Activated T-helper 1 cell treated with anti-CD3 and anti-CD28 coated beads, Interleukin-12 subunit alpha, Interleukin-12 subunit beta, Interleukin-2, Interleukin-4 antibody, amounts not matched to agents 30 ng/mL and 10 ng/mL and 1 ng/mL, durations not matched to agents 14 hours and 24 hours and 36 hours (primary cell): Measurements from ENCODE around the gene TSSK3. TPM values are rescaled to one million over a fixed set of nuclear protein-coding genes. Genes with fewer than 3 reads are reported as not detected.

ENCODE experiments used
- DNase-seq: peaks from one replicate; pipeline ENCODE4 v3.0.0; 2021; ENCODE audit warnings: low spot score
- H3K27ac Mint-ChIP-seq: one replicate; pipeline ENCODE4 v1.8.0; 2021; ENCODE audit warnings: mild to moderate bottlenecking, mixed read lengths
- H3K27me3 Mint-ChIP-seq: one replicate; pipeline ENCODE4 v1.8.0; 2022; ENCODE audit warnings: mild to moderate bottlenecking, moderate library complexity, mixed read lengths; ENCODE audit not compliant: insufficient read depth
- H3K36me3 Mint-ChIP-seq: one replicate; pipeline ENCODE4 v1.8.0; 2021; ENCODE audit warnings: low read depth, mixed read lengths
- H3K4me1 Mint-ChIP-seq: one replicate; pipeline ENCODE4 v1.8.0; 2021; ENCODE audit warnings: low read depth, mixed read lengths
- H3K4me3 Mint-ChIP-seq: one replicate; pipeline ENCODE4 v1.8.0; 2021; ENCODE audit warnings: mild to moderate bottlenecking, moderate library complexity, mixed read lengths
- H3K9me3 Mint-ChIP-seq: one replicate; pipeline ENCODE4 v1.8.0; 2021; ENCODE audit warnings: mixed read lengths
- intact Hi-C: fragments of 100-400 bp; cut with micrococcal nuclease; formaldehyde crosslinking; loops from one replicate; pipeline ENCODE4 v1.15.1; 2024
- total RNA-seq: library from RNA; stranded (reverse); gene quantifications from 2 replicates; pipeline ENCODE4 v1.2.3, GENCODE V29; 2022

TSSK3 gene, protein sequence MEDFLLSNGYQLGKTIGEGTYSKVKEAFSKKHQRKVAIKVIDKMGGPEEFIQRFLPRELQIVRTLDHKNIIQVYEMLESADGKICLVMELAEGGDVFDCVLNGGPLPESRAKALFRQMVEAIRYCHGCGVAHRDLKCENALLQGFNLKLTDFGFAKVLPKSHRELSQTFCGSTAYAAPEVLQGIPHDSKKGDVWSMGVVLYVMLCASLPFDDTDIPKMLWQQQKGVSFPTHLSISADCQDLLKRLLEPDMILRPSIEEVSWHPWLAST
- 0.51 and 1.3 TPM in 2 replicates for total RNA-seq

DNA sequence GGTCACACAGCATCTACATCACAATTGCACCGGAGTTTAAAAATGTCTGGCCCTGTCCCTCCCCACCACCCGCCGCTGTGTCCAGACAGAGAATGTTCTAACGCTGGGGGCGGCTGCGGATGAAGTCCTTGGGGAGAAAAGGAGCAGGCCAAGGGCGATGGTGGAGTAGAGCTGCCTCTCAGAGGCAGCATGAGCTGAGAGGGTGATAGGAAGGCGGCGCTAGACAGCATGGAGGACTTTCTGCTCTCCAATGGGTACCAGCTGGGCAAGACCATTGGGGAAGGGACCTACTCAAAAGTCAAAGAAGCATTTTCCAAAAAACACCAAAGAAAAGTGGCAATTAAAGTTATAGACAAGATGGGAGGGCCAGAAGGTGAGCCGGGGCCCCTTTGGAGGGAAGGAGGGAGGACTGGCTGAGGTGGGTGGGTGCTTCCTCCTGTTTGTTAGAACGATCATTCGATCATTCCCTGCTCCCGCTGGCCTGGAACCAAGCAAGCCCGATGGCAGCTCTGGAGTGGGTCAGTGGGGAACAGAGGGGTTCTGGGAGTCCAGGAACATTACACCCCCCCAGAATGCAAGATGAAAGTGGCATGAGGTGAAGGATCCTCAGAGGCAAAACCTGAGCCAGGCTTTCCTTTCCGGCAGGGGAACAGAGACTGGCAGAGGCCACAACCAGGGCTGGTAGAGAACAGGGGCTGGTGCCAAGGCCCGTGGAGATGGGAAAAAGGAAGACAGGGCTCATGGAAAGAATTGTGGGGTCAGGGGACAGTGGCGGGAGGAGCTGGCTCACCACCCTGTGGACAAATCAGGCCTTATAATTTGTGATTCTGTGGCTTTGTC, at the start of gene TSSK3, which contains the start of gene FAM229A:
Gene TSSK3, plus strand, starts transcription at position 66 of the 840 bp plus-strand sequence. Its CDS starts 163 bp downstream, at position 229.
Gene FAM229A, minus strand, starts transcription at position 12 of the 840 bp plus-strand sequence. CDS start 394 bp downstream, outside the sequence.
- peaks cover 6% of the 10 kb centered on the region for H3K27me3 Mint-ChIP-seq
- H3K9me3 Mint-ChIP-seq: no peaks in the 10 kb centered on the region
- intact Hi-C loops: no loop called here
- no peak for DNase-seq
- H3K36me3 Mint-ChIP-seq: peaks cover 24% of the 10 kb centered on the region
- H3K27ac Mint-ChIP-seq: no peak within 1 kb of the TSS
- H3K4me1 Mint-ChIP-seq: peaks cover 17% of the 10 kb centered on the region
- no peak within 1 kb of the TSS for H3K4me3 Mint-ChIP-seq

DNA sequence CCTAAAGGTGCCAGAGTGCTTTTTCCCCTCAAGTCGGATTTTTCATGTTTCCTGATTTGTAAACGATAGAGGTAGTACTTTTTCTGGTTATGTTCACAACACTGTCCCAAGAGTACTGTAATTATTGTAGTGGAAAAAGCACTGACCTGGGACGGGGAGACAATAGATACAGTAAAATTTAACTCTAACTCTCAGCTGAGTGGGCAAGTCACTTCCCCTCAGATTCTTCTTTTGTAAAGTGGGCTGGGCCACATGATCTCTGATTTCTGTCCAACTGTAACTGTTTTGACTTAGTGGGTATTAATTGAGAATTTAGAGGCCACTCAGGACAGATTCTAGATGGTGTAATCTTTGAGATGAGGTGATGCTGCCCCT, 45.4 kb upstream of the TSSK3 start:
- Mint-ChIP-seq H3K4me1 (peaks cover 32% of the 10 kb centered on the region), H3K27me3 (no peaks in the 10 kb centered on the region), H3K9me3 (no peaks in the 10 kb centered on the region), H3K4me3 (no peak overlapping the region), H3K36me3 (peaks cover 16% of the 10 kb centered on the region), H3K27ac (no peak overlapping the region)
- no peak for DNase-seq
- intact Hi-C loops: no loop called here

DNA sequence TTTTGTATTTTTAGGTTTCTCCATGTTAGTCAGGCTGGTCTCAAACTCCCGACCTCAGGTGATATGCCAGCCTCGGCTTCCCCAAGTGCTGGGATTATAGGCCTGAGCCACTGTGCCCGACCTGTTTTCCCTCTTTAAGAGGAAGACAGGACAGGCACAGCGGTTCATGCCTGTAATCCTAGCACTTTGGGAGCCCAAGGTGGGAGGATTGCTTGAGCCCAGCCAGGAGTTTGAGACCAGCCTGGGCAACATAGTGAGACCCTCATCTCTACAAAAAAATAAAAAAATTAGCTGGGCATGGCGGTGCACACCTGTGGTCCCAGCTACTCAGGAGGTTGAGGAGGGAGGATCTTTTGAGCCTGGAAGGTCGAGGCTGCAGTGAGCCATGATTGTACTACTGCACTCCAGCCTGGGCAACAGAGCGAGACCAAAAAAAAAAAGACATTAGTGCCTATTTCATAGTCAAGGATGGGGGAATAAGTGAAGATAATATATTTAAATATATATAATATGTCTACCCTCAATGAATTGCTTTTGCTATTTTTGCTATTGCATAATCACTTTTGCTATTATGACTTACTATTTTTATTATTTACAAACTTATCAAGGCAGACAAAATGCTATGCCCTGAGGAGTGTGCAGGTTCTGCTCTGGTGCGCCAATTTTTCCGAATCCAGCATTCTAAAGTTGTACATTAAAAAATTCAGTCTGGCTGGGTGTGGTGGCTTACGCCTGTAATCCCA, 44.0 kb upstream of the TSSK3 start:
- Mint-ChIP-seq H3K4me1 (peaks cover 42% of the 10 kb centered on the region), H3K36me3 (peaks cover 16% of the 10 kb centered on the region), H3K9me3 (no peaks in the 10 kb centered on the region), H3K27ac (no peak overlapping the region), H3K27me3 (no peaks in the 10 kb centered on the region), H3K4me3 (no peak overlapping the region)
- no peak for DNase-seq
- intact Hi-C loops: no loop called here

DNA sequence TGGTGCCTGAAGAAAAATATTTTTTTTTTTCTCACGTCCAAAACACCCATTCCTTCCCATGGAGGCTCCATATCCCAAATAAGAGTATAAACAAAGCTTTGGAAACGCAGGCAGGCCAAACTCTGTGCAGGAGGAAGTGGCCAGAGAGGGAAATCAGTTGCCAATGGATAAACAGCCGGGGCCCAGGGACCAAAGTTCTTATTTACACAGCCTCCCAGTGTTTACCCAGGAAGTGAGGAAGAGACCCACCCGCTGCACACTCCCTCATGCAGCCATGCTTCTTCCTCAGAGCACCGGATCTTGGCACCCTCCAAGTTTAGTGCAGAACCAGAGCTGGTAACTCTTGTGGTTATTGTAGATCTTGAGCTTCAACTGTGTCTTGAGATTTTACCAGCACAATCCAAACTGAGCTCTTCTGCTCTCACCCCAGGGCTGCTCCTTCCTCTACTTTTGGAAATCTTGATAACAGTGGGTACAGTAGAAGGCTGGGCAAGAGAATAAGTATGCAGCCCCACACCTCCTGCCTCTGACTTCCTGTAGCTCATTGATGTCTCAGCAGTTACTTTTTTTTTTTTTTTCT, 40.5 kb upstream of the TSSK3 start:
- H3K27me3 Mint-ChIP-seq: no peaks in the 10 kb centered on the region
- H3K36me3 Mint-ChIP-seq: peaks cover 23% of the 10 kb centered on the region
- H3K4me3 Mint-ChIP-seq: peak overlapping the region; percentile 53
- peaks cover 49% of the 10 kb centered on the region for H3K4me1 Mint-ChIP-seq
- H3K27ac Mint-ChIP-seq: peak overlapping the region; percentile 83
- DNase-seq: no peak
- intact Hi-C loops: loop anchor here (2.0 to 5.0 kb wide), 4 partner anchors 13 to 69 kb away; partner anchors contain the start of gene HDAC1
- no peaks in the 10 kb centered on the region for H3K9me3 Mint-ChIP-seq

DNA sequence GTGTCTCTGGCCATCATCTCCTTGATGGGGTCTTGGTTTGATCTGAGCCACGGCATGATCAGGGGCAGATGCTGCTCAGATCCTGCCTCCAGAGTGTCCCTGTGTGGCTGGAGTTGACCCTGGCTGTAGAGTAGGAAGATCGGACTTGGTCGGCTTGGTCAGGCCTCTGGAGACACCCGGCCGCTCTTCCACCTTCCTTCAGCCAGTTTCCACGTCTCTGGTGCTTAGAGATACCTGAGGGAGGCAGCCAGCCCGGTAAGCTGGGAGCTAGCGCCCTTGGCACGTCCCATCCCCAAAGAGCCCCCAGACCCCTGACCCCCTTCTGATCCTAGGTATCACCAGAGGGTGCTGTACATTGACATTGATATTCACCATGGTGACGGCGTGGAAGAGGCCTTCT, 35.1 kb upstream of the TSSK3 start:
- DNase-seq: no peak
- Mint-ChIP-seq H3K36me3 (peaks cover 54% of the 10 kb centered on the region), H3K4me3 (no peak overlapping the region), H3K9me3 (no peaks in the 10 kb centered on the region), H3K4me1 (peaks cover 32% of the 10 kb centered on the region), H3K27me3 (no peaks in the 10 kb centered on the region), H3K27ac (no peak overlapping the region)
- intact Hi-C loops: no loop called here

DNA sequence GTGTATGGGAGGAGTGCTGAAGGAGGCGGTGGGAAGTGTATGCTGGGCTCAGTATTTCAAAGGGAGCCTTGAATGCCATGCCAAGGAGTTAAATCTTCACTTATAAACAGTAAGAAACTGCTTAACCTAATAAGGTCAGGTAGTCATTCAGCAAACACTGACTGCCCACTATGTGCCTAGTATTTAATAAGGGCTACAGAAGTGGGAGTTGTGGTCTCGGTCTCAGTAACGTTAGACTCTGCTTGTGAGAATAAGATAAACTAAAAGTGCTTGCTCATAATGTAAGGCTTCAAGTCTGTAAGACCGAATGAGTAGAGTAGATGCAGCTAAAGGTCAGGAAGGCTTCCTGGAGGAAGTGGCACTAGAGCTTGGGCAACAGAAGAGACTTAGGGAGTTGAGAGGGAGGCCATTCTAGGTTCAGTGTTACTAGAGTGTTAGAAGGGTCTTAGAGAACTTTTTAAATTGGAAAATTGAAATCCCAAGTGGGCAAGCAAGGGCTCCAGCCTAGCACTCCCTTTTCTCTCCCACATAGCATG, 32.3 kb upstream of the TSSK3 start:
- H3K4me3 Mint-ChIP-seq: no peak overlapping the region
- intact Hi-C loops: loop anchor here (10.0 kb wide), 1 partner anchor 395 kb away; the partner anchor contains the start of gene PTP4A2
- H3K9me3 Mint-ChIP-seq: no peaks in the 10 kb centered on the region
- H3K27me3 Mint-ChIP-seq: no peaks in the 10 kb centered on the region
- peaks cover 54% of the 10 kb centered on the region for H3K36me3 Mint-ChIP-seq
- H3K27ac Mint-ChIP-seq: no peak overlapping the region
- no peak for DNase-seq
- H3K4me1 Mint-ChIP-seq: peaks cover 28% of the 10 kb centered on the region

DNA sequence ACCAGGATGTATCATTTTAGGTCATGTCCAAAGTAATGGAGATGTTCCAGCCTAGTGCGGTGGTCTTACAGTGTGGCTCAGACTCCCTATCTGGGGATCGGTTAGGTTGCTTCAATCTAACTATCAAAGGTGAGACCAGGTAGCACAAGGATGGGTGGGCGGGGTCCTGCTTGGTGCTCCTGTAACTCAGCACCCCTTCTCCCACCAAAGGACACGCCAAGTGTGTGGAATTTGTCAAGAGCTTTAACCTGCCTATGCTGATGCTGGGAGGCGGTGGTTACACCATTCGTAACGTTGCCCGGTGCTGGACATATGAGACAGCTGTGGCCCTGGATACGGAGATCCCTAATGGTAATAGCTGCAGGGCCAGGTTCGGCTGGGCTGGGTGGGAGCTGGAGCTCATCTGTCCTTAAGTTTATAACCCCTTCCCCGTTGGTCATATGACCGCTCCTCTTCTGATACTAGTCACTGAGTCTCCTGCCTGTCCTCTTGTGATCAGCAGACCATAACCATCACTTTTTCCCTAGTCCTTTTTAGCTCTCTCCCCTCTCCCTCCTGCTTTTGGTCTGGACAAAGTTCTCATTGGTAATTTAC, 31.7 kb upstream of the TSSK3 start:
- Mint-ChIP-seq H3K9me3 (no peaks in the 10 kb centered on the region), H3K27me3 (no peaks in the 10 kb centered on the region), H3K4me3 (no peak overlapping the region), H3K27ac (no peak overlapping the region), H3K36me3 (peaks cover 47% of the 10 kb centered on the region), H3K4me1 (peaks cover 23% of the 10 kb centered on the region)
- DNase-seq: no peak
- intact Hi-C loops: loop anchor here (10.0 kb wide), 1 partner anchor 396 kb away; the partner anchor contains the start of gene PTP4A2

DNA sequence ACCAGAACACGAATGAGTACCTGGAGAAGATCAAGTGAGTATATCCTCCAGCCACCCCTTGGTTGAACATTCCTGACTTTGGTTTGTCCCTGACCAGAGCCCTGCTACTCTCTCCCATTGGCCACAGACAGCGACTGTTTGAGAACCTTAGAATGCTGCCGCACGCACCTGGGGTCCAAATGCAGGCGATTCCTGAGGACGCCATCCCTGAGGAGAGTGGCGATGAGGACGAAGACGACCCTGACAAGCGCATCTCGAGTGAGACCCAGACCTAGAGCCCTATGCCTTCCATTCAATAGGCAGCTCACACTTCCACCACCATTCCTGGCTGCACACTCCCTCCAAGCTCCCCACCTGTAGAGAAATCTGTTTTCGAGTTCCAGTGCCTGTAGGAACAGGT, 30.8 kb upstream of the TSSK3 start:
- H3K4me3 Mint-ChIP-seq: peak overlapping the region; percentile 7
- H3K27me3 Mint-ChIP-seq: no peaks in the 10 kb centered on the region
- peaks cover 23% of the 10 kb centered on the region for H3K4me1 Mint-ChIP-seq
- intact Hi-C loops: loop anchor here (10.0 kb wide), 1 partner anchor 397 kb away; the partner anchor contains the start of gene PTP4A2
- no peaks in the 10 kb centered on the region for H3K9me3 Mint-ChIP-seq
- peaks cover 45% of the 10 kb centered on the region for H3K36me3 Mint-ChIP-seq
- DNase-seq: no peak
- no peak overlapping the region for H3K27ac Mint-ChIP-seq

DNA sequence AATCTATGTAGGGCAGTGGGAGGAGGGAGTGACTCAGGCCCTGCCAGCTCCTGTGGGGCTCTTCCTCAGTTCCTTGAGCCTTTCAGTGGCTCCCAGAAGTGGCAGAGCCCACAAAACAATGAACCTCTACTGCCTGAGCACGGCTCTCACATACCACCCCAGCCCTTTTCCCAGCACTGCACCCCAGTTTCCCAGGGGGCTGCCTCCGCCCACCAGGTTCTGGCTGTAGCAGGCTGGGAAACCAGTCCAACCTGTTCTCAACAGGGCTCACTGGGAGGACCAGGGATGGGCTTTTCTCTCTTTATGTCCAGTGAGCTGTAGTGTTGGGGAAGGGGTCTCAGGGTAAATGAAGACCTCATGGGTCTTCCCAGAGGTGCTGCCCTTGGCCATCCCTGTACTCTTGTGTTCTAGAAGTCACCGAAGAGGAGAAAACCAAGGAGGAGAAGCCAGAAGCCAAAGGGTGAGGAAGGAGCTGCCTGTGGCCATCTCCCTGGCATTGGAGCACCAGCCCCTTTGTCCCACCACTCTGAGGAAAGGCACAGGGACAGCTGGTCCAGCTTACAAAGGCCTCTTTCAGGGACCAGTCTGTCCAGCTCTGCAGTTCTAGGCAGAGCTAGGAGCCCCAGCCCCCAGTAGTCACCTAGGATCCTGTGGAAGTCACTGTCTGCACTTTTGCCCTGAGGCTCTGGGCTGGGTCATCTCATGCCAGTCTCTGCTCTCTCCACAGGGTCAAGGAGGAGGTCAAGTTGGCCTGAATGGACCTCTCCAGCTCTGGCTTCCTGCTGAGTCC, 29.9 kb upstream of the TSSK3 start:
- peaks cover 41% of the 10 kb centered on the region for H3K36me3 Mint-ChIP-seq

DNA sequence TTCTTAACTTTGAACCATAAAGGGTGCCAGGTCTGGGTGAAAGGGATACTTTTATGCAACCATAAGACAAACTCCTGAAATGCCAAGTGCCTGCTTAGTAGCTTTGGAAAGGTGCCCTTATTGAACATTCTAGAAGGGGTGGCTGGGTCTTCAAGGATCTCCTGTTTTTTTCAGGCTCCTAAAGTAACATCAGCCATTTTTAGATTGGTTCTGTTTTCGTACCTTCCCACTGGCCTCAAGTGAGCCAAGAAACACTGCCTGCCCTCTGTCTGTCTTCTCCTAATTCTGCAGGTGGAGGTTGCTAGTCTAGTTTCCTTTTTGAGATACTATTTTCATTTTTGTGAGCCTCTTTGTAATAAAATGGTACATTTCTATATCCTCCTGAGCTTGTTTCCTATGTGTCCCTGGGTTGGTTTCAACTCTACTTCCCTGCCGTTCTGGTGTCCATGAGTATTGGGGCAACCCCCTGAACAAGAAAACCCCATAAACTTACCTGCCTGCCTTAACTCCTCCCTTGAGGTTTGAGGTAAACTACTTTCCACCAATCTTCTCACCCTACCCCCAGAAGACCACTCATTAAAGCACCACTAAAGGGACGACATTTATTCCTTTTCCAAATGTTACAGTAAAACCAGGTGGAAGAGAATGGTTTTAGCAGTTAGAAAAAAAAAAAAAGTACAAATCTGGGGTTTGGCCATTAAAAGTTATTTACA, 28.9 kb upstream of the TSSK3 start:
- H3K27me3 Mint-ChIP-seq: no peaks in the 10 kb centered on the region
- H3K4me3 Mint-ChIP-seq: peak overlapping the region; percentile 88
- H3K9me3 Mint-ChIP-seq: no peaks in the 10 kb centered on the region
- H3K27ac Mint-ChIP-seq: peak overlapping the region; percentile 1
- H3K36me3 Mint-ChIP-seq: peaks cover 37% of the 10 kb centered on the region
- H3K4me1 Mint-ChIP-seq: peaks cover 39% of the 10 kb centered on the region
- DNase-seq: no peak
- intact Hi-C loops: loop anchor here (10.0 kb wide), 1 partner anchor 399 kb away; the partner anchor contains the start of gene PTP4A2

More for the DNA sequence above, 29.9 kb upstream of the TSSK3 start:
- H3K27ac Mint-ChIP-seq: no peak overlapping the region
- no peak for DNase-seq
- H3K27me3 Mint-ChIP-seq: no peaks in the 10 kb centered on the region
- peaks cover 32% of the 10 kb centered on the region for H3K4me1 Mint-ChIP-seq
- intact Hi-C loops: loop anchor here (10.0 kb wide), 1 partner anchor 398 kb away; the partner anchor contains the start of gene PTP4A2
- H3K9me3 Mint-ChIP-seq: no peaks in the 10 kb centered on the region
- H3K4me3 Mint-ChIP-seq: no peak overlapping the region
